Measurements from ENCODE around the gene MRPL10.
"Not testable (repeated sequence)": the region's sequence is repeated elsewhere in the genome, so short reads cannot be mapped to it uniquely, and the experiment has no call there.

The MRPL10 gene

DNA sequence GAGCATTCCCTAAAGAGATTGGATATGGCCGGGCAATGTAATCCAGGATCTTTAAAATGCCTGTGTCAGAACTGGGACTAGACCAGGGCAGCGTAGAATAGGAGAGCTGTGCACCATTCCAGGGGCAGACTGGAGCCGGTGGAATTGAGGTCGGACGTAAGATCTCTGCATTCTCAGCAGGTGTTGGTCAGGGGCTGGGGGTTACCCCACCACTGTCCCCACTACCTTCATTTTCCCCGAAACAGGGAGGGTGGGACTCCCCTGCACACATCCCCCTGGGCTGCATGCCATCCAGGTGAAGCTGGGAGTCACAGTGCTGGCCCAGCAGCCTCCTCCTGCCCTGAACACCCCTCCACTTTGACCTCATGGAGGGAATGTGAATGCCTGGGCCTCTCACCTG is 27.6 kb downstream of the MRPL10 start:
- H3K4me3 ChIP-seq (ENCODE audit: low read depth, low read length) = no peak overlapping the region
- DNase-seq (ENCODE audit: low read depth) = no peak

DNA sequence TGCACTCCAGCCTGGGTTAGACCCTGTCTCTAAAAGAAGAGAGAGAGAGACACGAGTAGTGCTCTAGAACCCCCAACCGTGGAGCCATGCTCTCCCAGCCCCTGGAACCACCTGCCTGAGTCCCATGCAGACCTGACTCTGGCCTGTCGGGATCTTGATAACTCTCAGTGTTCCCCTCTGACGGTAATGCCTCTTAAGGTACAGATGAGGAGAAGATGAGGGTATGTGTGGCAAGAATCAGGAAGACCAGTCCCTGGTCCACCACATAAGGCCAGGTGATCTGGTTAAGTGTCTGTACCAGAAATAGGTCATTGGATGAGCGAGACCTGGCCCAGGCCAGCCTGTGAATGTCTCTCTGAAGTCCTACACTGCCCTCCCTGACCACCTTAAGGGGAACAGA is 28.1 kb downstream of the MRPL10 start:
- H3K4me3 ChIP-seq (ENCODE audit: low read depth, low read length) = no peak overlapping the region
- no peak for DNase-seq (ENCODE audit: low read depth)

DNA sequence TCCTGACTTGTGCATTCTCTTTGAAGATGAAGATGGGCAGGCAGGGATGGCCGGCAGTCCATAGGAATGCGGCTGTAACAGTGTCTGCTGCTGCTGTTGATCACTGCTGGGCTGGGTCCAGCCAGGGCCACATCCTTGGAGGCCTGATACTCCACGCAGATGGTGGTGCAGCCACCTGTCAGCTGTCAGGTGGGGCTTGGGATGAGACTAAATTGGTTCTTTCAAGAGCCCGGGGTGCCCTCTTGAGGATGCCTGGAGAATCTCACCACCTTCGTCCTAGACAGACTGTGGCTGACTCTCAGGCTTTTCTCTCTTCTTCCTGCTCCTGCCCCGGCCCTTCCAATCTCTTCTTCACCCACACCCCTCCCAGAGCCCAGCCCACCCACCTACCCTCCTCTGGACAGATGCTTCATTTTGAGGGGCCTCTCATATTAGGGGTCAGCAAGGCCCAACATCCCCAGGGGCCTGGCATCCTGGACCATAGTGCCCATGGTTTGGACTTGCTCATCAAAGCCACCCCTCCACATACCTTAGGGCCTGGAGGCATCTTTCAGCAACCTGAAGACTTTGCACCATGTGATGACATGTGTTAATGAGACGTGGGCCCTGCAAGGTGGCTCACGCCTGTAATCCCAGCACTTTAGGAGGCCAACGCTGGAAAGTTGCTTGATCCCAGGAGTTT is 28.9 kb downstream of the MRPL10 start:
- H3K4me3 ChIP-seq (ENCODE audit: low read depth, low read length) = no peak overlapping the region
- DNase-seq (ENCODE audit: low read depth) = no peak

DNA sequence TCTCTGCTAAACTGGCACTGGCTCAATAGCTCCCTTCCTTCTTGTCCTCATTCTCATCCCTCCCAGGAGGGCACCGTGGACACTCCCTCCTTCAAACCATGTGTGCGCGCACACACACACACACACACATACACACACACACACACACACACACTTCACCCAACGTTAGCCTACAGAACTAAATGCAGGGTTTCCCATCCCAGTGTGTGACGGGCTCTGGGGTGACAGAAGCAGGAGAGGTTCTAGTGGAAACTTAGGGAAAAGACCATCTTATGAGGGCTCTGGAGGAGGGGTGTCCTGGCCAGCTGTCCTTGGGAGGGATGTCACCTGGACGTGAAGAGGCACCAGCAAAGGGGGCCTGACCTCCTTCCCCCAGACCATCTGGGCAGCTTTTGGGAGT is 29.4 kb downstream of the MRPL10 start:
- H3K4me3 ChIP-seq (ENCODE audit: low read depth, low read length) = no peak overlapping the region
- DNase-seq (ENCODE audit: low read depth) = no peak

DNA sequence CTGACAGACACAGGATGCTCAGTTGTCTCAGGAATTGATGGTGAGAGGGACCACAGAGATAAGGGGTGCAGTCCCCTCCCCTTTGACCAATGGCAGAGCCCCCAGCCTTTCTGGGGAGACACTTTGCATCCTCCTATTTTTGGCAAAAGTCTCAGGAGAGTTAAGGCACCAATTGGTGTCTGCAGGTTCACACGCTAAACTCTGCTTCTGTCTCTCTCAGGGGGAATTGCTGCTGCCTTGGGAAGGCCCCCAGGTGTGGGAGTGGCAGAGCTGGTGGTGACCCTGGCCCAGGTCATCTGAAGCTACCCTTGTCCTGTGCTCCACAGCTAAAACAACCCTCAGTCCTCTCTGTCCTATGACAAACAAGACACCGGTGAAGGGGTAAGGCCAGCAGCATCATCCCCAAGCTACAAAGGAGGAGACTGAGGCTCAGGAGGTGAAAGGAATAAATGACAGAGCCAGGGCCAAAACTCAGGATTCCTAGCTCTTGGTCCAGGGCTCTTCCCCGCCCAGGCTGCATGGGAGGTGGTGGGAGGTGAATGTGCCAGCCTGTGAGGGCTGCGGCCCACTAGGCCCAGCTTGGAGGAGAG is 30.1 kb downstream of the MRPL10 start:
- H3K4me3 ChIP-seq (ENCODE audit: low read depth, low read length) = no peak overlapping the region
- no peak for DNase-seq (ENCODE audit: low read depth)

DNA sequence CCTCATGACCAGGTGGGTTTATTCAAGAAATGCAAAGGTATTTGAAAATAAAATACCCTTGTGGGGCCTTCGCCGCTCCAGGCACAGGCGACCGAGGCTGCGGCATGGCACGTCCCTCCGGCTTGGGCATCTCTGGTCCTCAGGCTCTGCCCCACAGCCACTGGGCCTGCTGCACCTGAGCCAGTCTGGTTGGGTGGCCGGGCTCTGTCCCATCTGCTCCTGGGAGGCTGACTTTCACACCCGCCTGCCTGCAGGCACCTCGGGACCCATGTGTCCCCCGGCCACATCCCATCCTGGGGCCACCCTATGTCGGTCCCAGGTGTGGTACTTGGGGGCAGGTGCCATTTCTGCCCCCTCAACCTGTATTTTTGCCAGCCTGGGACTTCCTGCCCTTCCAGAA is 30.7 kb downstream of the MRPL10 start:
- no peak for DNase-seq (ENCODE audit: low read depth)

DNA sequence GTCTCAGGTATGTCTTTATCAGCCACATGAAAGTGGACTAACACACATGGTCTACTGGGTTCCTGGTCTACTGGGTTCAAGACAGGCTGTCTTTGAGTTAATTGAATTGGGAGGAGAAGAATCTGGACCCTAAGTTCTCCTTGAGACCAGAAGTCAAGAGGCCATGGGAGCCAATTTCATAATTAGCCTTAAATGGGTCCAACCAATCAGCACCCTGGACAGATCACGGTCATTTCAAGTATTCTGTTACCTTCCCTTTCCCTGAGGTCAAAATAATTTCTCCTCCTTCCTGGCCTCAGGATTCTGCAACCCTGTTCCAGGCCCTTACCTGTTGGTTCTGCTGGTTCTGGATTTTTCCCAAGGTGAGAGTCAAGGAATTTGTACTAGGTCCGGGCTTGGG is 33.5 kb downstream of the MRPL10 start:
- H3K4me3 ChIP-seq (ENCODE audit: low read depth, low read length) = no peak overlapping the region
- DNase-seq (ENCODE audit: low read depth) = no peak

More for the DNA sequence above, 30.7 kb downstream of the MRPL10 start:
- no peak overlapping the region for H3K4me3 ChIP-seq (ENCODE audit: low read depth, low read length)

DNA sequence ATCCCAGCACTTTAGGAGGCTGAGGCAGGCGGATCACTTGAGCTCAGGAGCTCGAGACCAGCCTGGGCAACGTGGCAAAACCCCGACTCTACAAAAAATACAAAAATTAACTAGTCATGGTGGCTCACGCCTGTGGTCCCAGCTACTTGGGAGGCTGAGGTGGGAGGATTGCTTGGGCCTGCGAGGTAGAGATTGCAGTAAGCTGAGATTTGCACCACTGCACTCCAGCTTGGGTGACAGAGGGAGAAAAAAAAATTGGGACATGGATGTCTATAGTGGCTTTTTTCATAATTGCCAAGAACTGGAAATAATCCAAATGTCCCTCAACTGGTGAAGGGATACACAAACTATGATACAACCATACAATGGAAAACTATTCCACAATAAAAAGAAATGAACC is 38.4 kb downstream of the MRPL10 start:
- no peak for DNase-seq (ENCODE audit: low read depth)
- no peak overlapping the region for H3K4me3 ChIP-seq (ENCODE audit: low read depth, low read length)

DNA sequence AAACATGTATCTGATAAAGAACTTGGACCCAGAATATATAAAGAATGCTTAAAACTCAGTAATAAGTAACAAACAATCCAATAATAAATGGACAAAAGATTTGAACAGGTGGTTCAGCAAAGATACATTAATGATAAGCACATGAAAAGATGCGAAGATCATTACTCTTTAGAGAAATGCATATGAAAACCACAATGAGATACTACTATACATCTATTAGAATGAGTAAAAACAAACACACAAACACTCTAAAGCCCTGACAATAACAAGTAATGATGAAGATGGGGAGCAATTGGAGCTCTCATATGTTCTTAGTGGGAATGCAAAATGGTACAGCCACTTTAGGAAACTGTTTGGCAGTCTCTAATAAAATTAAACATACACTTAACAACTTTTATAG is 38.9 kb downstream of the MRPL10 start:
- no peak overlapping the region for H3K4me3 ChIP-seq (ENCODE audit: low read depth, low read length)
- no peak for DNase-seq (ENCODE audit: low read depth)

DNA sequence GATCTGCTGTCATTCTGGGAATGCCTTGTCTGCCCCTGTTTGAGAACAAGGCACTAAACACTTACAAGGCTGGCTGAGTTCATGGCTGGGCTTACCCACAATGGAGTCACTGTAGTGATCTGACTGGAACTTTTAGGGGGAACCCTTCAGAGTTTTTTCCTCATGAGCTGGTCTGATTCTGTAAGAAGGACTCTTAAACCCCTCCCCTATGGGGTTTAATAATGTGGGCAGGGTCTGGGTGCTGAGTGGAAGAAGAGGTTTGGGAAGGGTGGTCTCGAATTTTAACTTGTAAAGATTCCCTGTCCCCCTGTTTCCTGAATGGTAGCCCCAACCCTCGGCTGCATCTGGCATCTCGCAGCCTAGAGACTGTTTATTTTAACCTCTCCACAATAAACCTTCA is 40.3 kb downstream of the MRPL10 start:
- no peak for DNase-seq (ENCODE audit: low read depth)
- no peak overlapping the region for H3K4me3 ChIP-seq (ENCODE audit: low read depth, low read length)

DNA sequence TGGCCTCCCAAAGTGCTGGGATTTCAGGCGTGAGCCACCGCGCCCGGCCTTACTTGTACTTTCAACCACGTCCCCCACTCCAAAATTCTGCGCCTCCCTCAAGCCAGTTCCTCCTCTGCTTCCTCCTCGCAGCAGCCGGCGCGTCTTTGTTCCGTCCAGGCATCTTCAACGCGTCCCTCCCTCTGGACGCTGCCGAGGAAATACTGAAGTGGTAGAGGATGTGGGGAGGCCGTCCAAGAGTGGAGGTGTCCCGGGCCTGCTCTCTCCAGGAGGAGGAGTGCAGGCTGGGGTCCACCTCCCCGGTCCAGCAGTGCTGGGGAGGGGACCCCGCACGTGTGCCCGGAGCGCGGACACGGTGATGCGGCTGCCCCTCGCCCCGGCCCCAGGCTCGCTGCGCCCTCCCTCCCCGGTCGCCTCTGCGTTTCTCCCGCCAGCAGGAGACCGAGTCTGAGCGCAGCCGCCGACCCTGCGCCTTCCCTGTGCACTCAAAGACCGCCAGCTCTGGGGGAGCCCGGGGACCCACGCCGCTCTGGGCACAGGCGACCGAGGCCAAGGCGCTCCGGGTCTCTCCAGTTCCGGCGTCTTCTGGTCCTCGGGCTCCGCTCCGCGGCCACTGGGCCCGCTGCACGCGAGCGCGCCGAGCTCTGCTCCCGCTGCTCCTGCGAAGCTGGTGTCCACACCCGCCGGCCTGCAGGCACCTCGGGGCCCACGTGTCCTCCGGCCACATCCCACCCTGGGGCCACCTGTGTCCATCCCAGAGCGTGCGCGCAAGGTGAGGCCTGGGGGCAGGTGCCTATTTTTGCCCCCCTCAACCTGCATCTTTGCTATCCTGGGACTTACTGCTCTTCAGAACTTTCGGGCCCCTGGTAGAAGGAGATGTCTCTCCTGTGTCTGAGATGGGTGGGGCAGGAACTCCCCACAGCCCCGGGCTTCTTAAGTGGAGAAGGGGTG is 41.5 kb downstream of the MRPL10 start:
- peak overlapping the region; percentile 39 for H3K4me3 ChIP-seq (ENCODE audit: low read depth, low read length)
- DNase-seq (ENCODE audit: low read depth) = no peak

DNA sequence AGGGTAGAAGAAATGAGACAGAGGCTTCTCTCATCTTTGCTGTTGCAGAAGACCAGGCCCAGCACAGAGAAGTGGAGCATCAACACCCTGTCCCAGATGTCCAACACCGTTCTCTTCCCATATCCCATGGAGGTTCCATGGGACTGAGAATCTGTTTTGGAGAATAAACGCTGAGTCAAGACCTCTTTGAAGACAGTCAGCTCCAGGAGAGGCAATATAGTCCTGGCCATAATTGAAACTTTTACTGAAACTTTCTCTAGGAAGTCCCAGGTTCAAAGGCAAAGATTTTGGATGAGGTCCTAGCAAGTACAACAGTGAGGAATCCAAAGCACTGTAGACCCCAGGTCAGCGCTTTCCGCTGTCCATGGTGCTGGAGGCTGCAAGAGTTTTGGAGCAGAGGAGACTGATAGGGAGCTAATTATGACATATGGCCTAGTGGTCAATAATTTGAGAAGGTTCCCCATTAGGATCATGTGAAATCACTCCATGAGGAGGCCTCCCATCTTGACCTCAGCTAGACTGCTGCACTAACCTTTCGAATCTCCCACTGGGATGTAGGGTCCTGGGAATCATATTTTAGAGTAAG is 45.7 kb downstream of the MRPL10 start:
- H3K4me3 ChIP-seq (ENCODE audit: low read depth, low read length) = no peak overlapping the region
- DNase-seq (ENCODE audit: low read depth) = no peak

DNA sequence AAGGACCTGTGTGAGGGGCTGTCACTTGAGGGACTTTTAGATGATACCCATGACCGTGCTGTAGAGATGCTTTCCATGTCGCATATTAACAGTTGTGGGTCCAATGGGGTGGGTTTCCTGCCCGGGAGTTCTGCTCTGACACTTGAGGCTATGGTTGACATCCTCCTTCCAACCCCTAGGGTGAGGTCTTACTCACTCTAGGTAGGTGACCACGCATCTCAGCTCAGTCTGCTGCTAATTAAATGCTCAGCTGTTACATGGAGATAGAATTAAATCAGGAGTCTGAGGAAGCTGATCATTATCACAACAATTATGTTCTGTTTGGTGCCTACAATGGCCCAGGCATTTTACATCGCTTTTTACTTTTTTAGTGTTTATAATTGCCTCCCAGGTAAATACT is 49.9 kb downstream of the MRPL10 start:
- no peak overlapping the region for H3K4me3 ChIP-seq (ENCODE audit: low read depth, low read length)
- no peak for DNase-seq (ENCODE audit: low read depth)

DNA sequence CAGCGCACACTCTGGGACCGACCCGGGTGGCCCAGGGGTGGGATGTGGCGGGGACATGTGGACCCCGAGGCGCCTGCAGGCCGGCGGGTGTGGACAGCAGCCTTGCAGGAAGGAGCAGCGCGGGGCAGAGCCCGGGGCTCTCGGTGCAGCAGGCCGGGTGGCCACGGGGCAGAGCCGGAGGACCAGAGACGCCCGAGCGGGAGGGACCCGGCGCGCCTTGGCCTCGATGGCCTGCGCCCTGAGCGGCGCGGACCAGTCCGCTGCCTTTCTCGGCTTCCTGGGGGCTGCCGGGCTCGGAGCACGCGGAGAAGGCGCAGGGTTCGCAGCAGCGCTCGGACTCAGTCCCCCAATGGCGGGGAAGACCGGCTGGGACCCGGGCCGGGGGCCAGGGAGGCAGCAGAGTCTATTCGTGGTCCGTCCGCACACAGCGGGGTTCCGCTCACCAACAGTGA is 53.1 kb downstream of the MRPL10 start:
- no peak overlapping the region for H3K4me3 ChIP-seq (ENCODE audit: low read depth, low read length)
- no peak for DNase-seq (ENCODE audit: low read depth)

DNA sequence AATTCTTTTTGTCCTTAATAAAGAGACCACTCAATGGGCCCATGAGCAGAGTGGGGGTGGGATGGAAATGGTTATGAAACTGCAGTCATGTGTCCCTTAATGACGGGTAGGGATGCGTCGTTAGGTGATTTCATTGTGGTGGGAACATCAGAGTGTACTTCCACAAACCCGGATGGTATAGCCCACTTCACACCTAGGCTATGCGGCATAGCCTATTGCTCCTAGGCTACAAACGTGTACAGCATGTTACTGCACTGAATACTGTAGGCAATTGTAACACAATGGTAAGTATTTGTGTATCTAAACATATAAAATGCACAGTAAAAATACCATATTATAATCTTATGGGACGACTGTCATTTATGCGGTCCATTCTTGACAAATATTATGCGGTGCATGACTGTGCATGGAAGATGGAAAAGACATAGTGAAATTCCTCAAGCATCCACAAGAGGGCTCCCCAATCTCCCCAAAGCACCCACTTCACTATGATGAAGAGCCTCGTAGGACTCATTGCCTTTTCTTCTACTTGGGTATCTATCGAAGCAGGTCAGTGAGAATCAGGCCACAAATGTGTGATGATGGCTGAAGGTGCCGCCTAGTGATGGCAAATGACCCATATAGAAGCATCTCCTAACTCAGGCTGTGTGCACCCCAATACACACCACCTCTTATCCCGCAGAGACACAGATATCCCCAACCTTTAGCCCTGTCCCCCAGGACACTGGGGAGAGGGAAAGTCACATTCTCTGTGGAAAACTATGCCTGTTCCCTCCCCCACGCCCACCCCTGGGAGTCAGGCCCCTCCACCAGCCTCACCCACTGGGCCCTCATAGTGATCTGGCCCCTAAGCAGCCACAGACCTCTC is 54.8 kb downstream of the MRPL10 start:
- no peak overlapping the region for H3K4me3 ChIP-seq (ENCODE audit: low read depth, low read length)
- no peak for DNase-seq (ENCODE audit: low read depth)

DNA sequence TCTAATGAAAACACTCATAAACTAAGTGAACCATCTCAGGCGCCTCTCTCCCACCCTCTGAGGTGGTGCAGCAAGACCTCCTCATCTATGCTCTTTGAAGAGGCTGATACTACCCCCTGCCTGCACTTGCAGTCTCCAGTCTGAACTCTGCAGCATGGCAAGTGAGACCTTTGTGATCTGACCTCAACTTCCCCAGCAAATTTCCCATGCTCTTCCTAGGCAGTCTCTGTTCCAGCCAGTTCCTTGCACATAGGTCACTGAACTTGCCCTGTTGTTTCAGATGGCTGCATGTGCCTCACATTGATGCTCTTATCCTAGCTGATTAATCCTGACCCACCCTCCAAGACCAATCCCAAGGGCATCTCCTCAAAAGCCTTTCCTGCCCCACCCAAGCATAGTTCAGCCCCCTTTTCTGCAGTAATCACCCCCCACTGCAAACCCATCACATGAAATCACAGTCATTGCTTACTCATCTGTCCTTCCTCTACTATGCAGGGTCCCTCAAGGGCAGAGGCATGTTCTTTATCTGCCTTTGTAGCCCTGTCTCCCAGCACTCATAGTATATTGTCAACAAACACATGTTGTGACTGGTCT is 56.3 kb downstream of the MRPL10 start:
- H3K4me3 ChIP-seq (ENCODE audit: low read depth, low read length) = no peak overlapping the region
- no peak for DNase-seq (ENCODE audit: low read depth)

DNA sequence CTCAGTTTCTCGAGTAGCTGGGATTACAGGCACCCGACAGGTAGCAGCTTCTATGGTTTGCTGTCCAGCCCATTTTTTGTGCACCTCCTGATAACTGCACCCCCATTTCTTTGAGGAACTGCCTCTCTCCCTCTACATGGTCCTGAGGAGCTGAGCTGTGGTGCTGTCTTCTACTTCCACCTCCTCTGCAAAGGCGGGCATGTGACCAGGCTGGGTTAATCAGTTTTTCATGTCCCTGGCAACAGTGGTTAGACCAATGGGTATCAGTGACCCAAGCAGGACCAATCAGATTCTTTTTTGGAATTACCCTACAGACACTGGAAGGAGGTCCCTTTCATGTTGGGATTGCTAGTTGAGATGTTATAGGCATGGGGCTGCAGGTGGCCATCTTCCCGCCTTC is 57.0 kb downstream of the MRPL10 start:
- no peak overlapping the region for H3K4me3 ChIP-seq (ENCODE audit: low read depth, low read length)
- no peak for DNase-seq (ENCODE audit: low read depth)

DNA sequence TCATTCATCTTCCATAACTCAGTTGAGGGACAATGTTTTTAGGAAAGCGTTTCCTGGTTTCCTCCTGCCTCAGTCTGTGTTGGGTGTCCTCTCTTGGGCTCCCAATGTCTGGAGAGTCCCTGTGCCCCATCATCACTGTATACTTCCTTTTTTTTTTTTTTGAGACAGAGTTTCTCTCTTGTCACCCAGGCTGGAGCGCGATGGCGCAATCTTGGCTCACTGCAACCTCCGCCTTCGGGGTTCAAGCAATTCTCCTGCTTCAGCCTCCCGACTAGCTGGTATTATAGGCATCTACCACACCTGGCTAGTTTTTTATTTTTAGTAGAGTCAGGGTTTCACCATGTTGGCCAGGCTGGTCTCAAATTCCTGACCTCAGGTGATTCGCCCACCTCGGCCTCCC is 57.7 kb downstream of the MRPL10 start:
- H3K4me3 ChIP-seq (ENCODE audit: low read depth, low read length); DNase-seq (ENCODE audit: low read depth): not testable (repeated sequence)

All from skeletal muscle cell (primary cell).